ENCODE data around the gene KCNIP1.
"Not testable (repeated sequence)": the region's sequence is repeated elsewhere in the genome, so short reads cannot be mapped to it uniquely, and the experiment has no call there.

KCNIP1 gene

DNA sequence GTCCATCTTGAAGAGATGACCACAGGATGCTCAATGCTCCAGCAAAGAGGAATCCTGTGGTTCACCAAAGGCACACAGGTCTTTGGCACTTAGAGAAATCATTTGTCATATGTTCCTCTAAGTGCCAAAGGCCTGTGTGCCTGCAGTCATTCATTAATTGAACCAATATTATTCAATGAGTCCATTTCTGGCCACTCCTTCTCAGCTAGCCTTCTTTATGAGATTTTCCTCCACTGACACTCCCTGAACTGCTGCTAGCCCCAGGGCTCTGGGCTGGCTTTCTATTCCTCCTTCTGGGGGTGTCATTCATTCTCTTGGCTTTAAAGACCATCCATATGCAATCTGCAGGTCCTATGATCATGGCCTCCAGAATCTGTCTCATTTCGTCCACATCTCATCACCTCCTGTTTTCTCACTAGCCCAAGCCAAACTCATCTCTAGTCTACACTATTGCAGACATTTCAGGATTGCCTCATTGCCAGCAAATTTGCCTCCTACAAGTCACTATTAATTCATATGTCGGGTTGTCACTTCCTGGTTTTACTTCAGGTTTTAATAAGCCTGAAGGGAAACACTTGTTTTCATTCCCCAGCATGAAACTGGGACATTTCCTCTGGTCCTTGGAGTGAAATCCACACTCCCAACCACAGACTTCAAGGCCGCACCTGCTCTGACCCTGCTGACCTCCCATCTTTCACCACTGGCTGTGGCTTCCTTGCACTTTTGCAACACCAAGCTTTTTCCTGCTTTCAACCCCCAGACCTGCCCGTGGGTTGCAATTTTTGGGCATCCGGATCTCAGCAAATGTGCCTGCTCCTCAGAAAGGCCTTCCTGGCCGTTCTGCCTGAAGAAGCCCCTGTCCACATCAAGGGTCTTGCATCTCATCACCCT is 35.1 kb downstream of the KCNIP1 start:
- no peak overlapping the region for H3K9ac ChIP-seq (ENCODE audit: low read depth, low read length)

DNA sequence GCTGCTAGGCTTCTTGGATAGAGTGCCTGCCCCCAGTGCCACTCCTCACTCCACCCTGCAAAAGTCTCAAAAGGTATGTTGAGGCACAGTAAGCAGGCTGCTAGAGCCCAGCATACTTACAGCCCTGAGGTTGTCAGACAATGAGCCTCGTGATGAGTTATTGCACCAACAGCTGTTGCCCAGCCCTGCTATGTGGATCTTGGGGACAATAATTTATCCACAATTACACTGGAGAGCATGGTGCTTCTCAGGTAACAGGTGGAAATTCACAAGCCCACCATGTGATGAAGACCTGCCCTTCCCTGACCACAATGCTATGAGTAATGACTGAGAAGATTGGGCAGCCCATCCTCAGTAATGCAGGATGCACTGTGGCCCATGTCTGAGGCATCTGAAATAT is 36.5 kb downstream of the KCNIP1 start:
- Histone ChIP-seq H3K36me3 (ENCODE audit: insufficient read depth, low read length) (no peaks in the 10 kb centered on the region), H3K9ac (ENCODE audit: low read depth, low read length) (no peak overlapping the region), H3K27ac (ENCODE audit: low read depth, low read length) (no peak overlapping the region), H3K9me3 (ENCODE audit: insufficient read depth, low read depth, low read length) (peaks cover 5% of the 10 kb centered on the region), H3K4me1 (ENCODE audit: insufficient read depth, low read length) (peaks cover 2% of the 10 kb centered on the region; the same call in 1 of the 2 replicates), H3K27me3 (ENCODE audit: insufficient read depth, low read length) (no peaks in the 10 kb centered on the region), H3K4me3 (ENCODE audit: low read length) (no peak overlapping the region)
- 93% methylated on average over 1 of the region's 1 CpG for WGBS

More for the DNA sequence above, 35.1 kb downstream of the KCNIP1 start:
- Histone ChIP-seq H3K4me1 (ENCODE audit: insufficient read depth, low read length) (peaks cover 3% of the 10 kb centered on the region; the same call in 1 of the 2 replicates), H3K27me3 (ENCODE audit: insufficient read depth, low read length) (no peaks in the 10 kb centered on the region), H3K27ac (ENCODE audit: low read depth, low read length) (no peak overlapping the region), H3K4me3 (ENCODE audit: low read length) (no peak overlapping the region), H3K36me3 (ENCODE audit: insufficient read depth, low read length) (no peaks in the 10 kb centered on the region), H3K9me3 (ENCODE audit: insufficient read depth, low read depth, low read length) (no peaks in the 10 kb centered on the region)
- WGBS, result 92% methylated on average over 6 of the region's 6 CpGs

DNA sequence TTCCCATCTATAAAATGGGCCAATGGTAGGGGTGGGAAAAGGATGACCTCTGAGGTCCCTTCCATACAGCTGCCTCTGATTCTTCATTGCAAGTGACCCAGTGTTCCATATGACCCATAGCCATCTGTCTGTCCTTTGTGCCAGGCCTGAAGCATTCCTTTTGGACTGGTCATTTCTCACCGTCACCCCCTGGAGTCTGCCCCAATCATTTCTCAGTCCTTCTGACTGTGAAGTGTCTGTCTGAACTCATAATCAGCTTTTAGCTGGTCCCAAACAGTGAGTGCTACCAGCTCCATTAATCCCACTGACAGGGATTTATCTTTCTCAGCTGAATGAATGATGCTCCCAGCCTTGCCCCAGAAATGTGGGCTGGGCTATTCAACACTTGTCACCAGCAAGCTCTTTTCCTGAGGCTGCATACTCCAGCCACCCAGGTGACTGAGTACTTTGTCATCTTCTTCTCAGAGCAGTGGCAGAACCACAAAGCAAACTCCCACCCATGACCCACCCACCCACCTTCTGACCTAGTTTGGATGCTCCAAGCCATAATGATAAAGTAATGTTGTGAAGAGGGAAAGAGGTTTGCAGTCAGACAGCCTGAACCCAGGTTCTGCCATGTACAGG is 37.4 kb downstream of the KCNIP1 start:
- WGBS, result 95% methylated on average over 1 of the region's 1 CpG
- H3K36me3 ChIP-seq (ENCODE audit: insufficient read depth, low read length), result no peaks in the 10 kb centered on the region

DNA sequence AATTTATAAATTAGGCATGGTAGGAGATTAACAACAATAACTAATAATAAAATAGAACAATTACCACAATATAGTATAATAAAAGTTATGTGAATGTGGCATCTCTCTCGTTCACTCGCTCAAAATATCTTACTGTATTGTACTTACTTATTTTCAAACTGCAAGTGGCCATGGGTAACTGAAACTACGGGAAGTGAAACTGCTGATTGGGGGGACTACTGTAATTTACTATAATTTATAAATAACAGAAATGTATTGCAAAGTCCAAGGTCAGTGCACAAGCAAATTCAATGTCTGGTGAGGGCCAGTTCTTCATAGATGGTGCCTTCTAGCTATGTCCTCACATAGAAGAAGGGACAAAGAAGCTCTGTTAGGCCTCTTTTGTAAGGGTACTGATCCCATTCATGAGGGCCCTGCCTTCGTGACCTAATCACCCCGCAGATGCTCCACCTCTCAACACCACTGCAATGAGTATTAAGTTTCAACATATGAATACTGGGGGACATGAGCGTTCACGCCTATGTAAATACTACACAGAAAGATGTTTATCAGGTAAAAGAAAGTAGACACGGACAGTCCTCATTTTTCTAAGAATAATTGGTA is 39.0 kb downstream of the KCNIP1 start:
- no peaks in the 10 kb centered on the region for H3K4me1 ChIP-seq (ENCODE audit: insufficient read depth, low read length)
- H3K27me3 ChIP-seq (ENCODE audit: insufficient read depth, low read length), result no peaks in the 10 kb centered on the region
- no peak overlapping the region for H3K9ac ChIP-seq (ENCODE audit: low read depth, low read length)
- no peak overlapping the region for H3K27ac ChIP-seq (ENCODE audit: low read depth, low read length)
- peaks cover 8% of the 10 kb centered on the region for H3K9me3 ChIP-seq (ENCODE audit: insufficient read depth, low read depth, low read length)
- no peaks in the 10 kb centered on the region for H3K36me3 ChIP-seq (ENCODE audit: insufficient read depth, low read length)
- no peak overlapping the region for H3K4me3 ChIP-seq (ENCODE audit: low read length)
- 79% methylated on average over 5 of the region's 8 CpGs for WGBS

More for the DNA sequence above, 37.4 kb downstream of the KCNIP1 start:
- H3K27me3 ChIP-seq (ENCODE audit: insufficient read depth, low read length), result no peaks in the 10 kb centered on the region
- peaks cover 8% of the 10 kb centered on the region for H3K9me3 ChIP-seq (ENCODE audit: insufficient read depth, low read depth, low read length)
- H3K27ac ChIP-seq (ENCODE audit: low read depth, low read length), result no peak overlapping the region
- no peaks in the 10 kb centered on the region for H3K4me1 ChIP-seq (ENCODE audit: insufficient read depth, low read length)
- no peak overlapping the region for H3K4me3 ChIP-seq (ENCODE audit: low read length)
- H3K9ac ChIP-seq (ENCODE audit: low read depth, low read length), result no peak overlapping the region

DNA sequence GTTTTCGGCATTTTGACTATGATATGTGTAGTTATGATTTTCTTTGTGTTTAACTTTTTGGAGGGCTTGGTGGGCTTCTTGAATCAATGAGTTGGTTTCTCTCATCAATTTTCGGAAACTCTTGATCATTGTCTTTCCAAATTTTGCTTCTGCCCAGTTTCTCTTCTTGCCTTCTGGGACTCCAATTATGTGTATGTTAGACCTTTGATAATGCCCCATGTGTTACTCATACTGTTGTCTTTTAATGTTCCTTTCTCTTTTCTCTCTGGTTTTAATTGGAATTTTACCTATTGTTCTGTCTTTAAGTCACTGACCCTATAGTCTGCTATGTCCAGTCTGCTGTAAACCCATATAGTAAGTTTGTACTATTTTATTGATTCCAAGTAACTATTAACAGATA is 41.5 kb downstream of the KCNIP1 start:
- no peak overlapping the region for H3K27ac ChIP-seq (ENCODE audit: low read depth, low read length)
- no peaks in the 10 kb centered on the region for H3K4me1 ChIP-seq (ENCODE audit: insufficient read depth, low read length)
- no peaks in the 10 kb centered on the region for H3K36me3 ChIP-seq (ENCODE audit: insufficient read depth, low read length)
- 100% methylated on average over 2 of the region's 2 CpGs for WGBS
- H3K27me3 ChIP-seq (ENCODE audit: insufficient read depth, low read length), result no peaks in the 10 kb centered on the region
- peaks cover 8% of the 10 kb centered on the region for H3K9me3 ChIP-seq (ENCODE audit: insufficient read depth, low read depth, low read length)
- H3K9ac ChIP-seq (ENCODE audit: low read depth, low read length), result no peak overlapping the region
- no peak overlapping the region for H3K4me3 ChIP-seq (ENCODE audit: low read length)

DNA sequence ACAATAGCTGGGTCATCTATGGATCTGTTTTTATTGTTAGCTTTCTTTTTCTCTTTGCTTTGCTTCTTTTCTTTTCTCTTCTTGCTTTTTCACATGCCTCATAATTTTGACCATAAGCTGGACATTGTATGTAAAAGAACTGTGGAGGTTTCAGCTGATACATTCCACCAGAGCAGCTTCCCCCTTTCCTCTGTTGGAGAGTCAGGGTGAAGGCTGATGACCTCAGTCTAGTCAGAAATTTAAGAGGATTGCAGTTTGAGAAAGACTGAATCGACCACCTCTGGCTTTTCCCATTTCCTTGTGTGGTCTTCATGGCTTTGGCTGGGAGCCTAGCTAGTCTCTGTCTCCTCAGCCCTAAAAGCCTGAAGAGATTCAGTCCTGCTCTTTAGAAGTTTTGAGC is 42.0 kb downstream of the KCNIP1 start:
- no peaks in the 10 kb centered on the region for H3K27me3 ChIP-seq (ENCODE audit: insufficient read depth, low read length)
- H3K36me3 ChIP-seq (ENCODE audit: insufficient read depth, low read length), result no peaks in the 10 kb centered on the region
- no peak overlapping the region for H3K4me3 ChIP-seq (ENCODE audit: low read length)
- no peak overlapping the region for H3K27ac ChIP-seq (ENCODE audit: low read depth, low read length)
- H3K4me1 ChIP-seq (ENCODE audit: insufficient read depth, low read length), result no peaks in the 10 kb centered on the region
- WGBS, result 85% methylated on average over 1 of the region's 1 CpG
- no peak overlapping the region for H3K9ac ChIP-seq (ENCODE audit: low read depth, low read length)
- peaks cover 8% of the 10 kb centered on the region for H3K9me3 ChIP-seq (ENCODE audit: insufficient read depth, low read depth, low read length)

DNA sequence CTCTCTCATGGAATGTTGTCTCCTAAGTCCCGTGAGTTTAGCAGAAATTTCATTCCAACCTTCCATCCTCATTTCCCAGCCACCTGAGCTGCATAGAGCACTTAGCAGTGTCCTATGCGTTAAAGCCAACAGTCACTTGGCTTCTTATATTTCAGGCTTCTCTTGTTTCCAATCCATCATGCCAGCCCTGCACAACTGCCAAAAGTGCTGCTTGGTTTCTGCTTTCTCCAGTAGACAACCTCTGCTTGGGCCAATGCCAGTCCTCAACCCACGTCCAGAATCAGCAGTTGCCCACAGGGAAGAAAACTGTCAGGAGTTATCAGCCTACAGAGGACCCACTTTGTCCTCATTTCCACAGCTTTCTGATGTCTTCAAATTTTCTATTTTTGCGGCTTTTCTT is 42.5 kb downstream of the KCNIP1 start:
- no peaks in the 10 kb centered on the region for H3K27me3 ChIP-seq (ENCODE audit: insufficient read depth, low read length)

DNA sequence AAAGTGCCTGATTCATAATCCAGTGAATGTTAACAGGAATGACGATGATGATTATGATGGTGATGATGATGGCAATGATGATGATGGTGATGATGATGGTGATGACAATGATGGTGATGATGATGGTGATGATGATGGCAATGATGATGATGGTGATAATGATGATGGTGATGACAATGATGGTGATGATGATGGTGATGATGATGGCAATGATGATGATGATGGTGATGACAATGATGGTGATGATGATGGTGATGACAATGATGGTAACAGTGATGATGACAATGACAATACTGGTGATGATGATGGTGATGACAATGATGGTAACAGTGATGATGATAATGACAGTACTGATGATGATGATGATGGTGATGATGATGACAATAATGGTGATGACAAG is 46.6 kb downstream of the KCNIP1 start:
- not testable (repeated sequence) for H3K27ac ChIP-seq (ENCODE audit: low read depth, low read length); H3K36me3 ChIP-seq (ENCODE audit: insufficient read depth, low read length); H3K4me1 ChIP-seq (ENCODE audit: insufficient read depth, low read length); H3K27me3 ChIP-seq (ENCODE audit: insufficient read depth, low read length); H3K9ac ChIP-seq (ENCODE audit: low read depth, low read length); H3K9me3 ChIP-seq (ENCODE audit: insufficient read depth, low read depth, low read length); H3K4me3 ChIP-seq (ENCODE audit: low read length)
- 88% methylated on average over 1 of the region's 1 CpG for WGBS

More for the DNA sequence above, 42.5 kb downstream of the KCNIP1 start:
- Histone ChIP-seq H3K36me3 (ENCODE audit: insufficient read depth, low read length) (no peaks in the 10 kb centered on the region), H3K4me1 (ENCODE audit: insufficient read depth, low read length) (no peaks in the 10 kb centered on the region), H3K9ac (ENCODE audit: low read depth, low read length) (no peak overlapping the region), H3K27ac (ENCODE audit: low read depth, low read length) (no peak overlapping the region), H3K9me3 (ENCODE audit: insufficient read depth, low read depth, low read length) (peaks cover 8% of the 10 kb centered on the region), H3K4me3 (ENCODE audit: low read length) (no peak overlapping the region)
- WGBS, result 87% methylated on average over 3 of the region's 4 CpGs

DNA sequence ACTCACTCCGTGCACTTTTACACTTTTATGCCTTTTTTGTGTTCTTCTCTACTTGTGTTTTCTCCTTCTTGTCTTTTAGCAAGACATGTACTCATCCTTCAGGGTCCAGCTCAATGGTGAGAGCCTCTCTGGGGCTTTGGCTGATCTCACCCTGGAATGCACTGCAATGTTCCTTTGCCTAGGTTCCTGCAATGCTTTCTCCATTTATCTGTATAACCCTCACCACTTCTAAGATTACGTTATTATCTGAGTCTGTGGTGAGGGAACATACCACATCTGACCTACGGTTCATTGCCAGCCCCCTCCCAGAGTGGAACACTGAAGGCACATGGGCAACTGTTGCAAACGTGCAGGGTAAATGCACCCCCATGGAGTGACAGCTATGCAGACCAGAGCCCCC is 47.3 kb downstream of the KCNIP1 start:
- 90% methylated on average over 4 of the region's 4 CpGs for WGBS
- no peaks in the 10 kb centered on the region for H3K36me3 ChIP-seq (ENCODE audit: insufficient read depth, low read length)
- no peak overlapping the region for H3K9ac ChIP-seq (ENCODE audit: low read depth, low read length)
- H3K4me3 ChIP-seq (ENCODE audit: low read length), result no peak overlapping the region
- H3K9me3 ChIP-seq (ENCODE audit: insufficient read depth, low read depth, low read length), result no peaks in the 10 kb centered on the region
- 0 out of 2 replicates have a peak, but pooled peaks cover 7% of the 10 kb centered on the region for H3K4me1 ChIP-seq (ENCODE audit: insufficient read depth, low read length)
- H3K27ac ChIP-seq (ENCODE audit: low read depth, low read length), result no peak overlapping the region
- H3K27me3 ChIP-seq (ENCODE audit: insufficient read depth, low read length), result no peaks in the 10 kb centered on the region

DNA sequence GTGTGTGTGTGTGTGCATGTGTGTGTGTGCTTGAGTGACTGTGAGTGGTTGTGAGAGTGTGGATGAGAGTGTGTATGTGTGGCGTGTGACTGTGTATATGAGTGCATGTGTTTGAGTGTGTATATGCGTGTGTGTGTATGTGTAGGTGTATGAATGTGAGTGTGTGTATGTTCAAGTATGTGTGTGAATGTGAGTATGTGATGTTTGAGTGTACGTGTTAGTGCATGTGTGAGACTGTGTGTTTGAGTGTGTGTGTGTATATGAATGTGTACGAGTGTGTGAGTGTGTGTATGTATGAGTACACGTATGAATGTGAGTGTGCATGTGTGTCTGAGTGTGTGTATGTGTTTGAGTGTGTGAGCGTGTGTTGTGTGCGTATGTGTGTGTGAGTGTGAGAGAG is 47.8 kb downstream of the KCNIP1 start:
- Histone ChIP-seq H3K36me3 (ENCODE audit: insufficient read depth, low read length) (no peaks in the 10 kb centered on the region), H3K9me3 (ENCODE audit: insufficient read depth, low read depth, low read length) (no peaks in the 10 kb centered on the region), H3K9ac (ENCODE audit: low read depth, low read length) (no peak overlapping the region), H3K4me3 (ENCODE audit: low read length) (no peak overlapping the region), H3K27ac (ENCODE audit: low read depth, low read length) (no peak overlapping the region), H3K27me3 (ENCODE audit: insufficient read depth, low read length) (no peaks in the 10 kb centered on the region), H3K4me1 (ENCODE audit: insufficient read depth, low read length) (0 out of 2 replicates have a peak, but pooled peaks cover 7% of the 10 kb centered on the region)
- WGBS, result 92% methylated on average over 7 of the region's 7 CpGs

DNA sequence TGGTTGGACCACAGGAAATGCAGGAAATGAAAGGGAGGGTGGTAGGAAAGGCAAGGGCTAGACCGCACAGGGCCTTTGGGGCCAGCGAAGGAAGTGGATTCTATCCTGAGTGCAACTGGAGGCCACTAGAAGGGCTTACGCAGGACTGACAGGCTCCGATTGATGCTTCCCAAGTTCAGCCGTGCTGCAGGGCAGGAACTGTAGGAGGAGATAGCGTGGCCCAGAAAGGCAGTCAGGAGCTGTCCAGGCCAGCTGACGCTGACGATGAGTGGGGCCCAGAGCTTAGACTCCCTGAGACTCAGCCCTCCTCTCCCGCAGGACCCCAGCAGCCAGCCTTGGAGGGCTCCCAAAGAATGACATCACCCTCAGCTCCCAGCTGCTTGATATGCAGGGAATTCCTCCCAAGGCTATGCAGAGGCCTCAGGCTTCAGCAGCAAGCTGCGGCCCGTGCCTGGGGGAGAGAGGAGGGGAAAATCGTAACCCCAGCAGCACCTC is 48.8 kb downstream of the KCNIP1 start:
- Histone ChIP-seq H3K9ac (ENCODE audit: low read depth, low read length) (no peak overlapping the region), H3K9me3 (ENCODE audit: insufficient read depth, low read depth, low read length) (no peaks in the 10 kb centered on the region), H3K27ac (ENCODE audit: low read depth, low read length) (no peak overlapping the region), H3K27me3 (ENCODE audit: insufficient read depth, low read length) (no peaks in the 10 kb centered on the region), H3K36me3 (ENCODE audit: insufficient read depth, low read length) (no peaks in the 10 kb centered on the region), H3K4me1 (ENCODE audit: insufficient read depth, low read length) (0 out of 2 replicates have a peak, but pooled peaks cover 7% of the 10 kb centered on the region), H3K4me3 (ENCODE audit: low read length) (no peak overlapping the region)
- 44% methylated on average over 12 of the region's 12 CpGs for WGBS
